ENCODE measurements around the gene KATNAL2.

Gene KATNAL2

DNA sequence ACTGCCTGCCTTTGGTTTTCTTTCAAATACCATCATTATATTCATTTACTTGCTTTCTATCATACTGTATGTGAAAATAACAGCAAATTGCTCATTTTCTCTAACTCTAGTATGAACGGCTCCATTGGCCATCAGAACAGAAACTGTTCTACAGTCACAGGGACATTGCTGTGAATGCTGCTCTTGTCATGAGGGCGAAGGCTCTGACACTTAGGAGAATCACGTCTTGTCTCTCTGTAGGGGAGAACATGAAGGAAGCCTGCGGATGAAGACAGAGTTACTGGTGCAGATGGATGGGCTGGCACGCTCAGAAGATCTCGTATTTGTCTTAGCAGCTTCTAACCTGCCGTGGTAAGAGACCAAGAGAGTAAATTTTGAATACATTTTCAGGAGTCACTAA is 159.7 kb downstream of the KATNAL2 start:
- Histone ChIP-seq H3K36me3 (ENCODE audit: control insufficient read depth in 2 of 2, insufficient read depth in 2 of 2, low read length in 2 of 2) (no peaks in the 10 kb centered on the region), H3K4me3 (ENCODE audit: low read length in 2 of 2) (no peak overlapping the region), H3K9me3 (ENCODE audit: control insufficient read depth in 2 of 2, low read length in 2 of 2) (no peaks in the 10 kb centered on the region), H3K27ac (ENCODE audit: low read length) (no peak overlapping the region), H3K4me1 (ENCODE audit: control insufficient read depth, insufficient read depth, low read length) (no peaks in the 10 kb centered on the region), H3K9ac (ENCODE audit: low read length in 2 of 2) (no peak overlapping the region), H3K27me3 (ENCODE audit: control insufficient read depth in 1 of 2, insufficient read depth in 2 of 2, low read length in 2 of 2) (no peaks in the 10 kb centered on the region)

- no peaks in the 10 kb centered on the region for H3K9me3 ChIP-seq (ENCODE audit: control insufficient read depth in 2 of 2, low read length in 2 of 2)
- no peaks in the 10 kb centered on the region for H3K36me3 ChIP-seq (ENCODE audit: control insufficient read depth in 2 of 2, insufficient read depth in 2 of 2, low read length in 2 of 2)
- no peak overlapping the region for H3K4me3 ChIP-seq (ENCODE audit: low read length in 2 of 2)
- H3K27me3 ChIP-seq (ENCODE audit: control insufficient read depth in 1 of 2, insufficient read depth in 2 of 2, low read length in 2 of 2): no peaks in the 10 kb centered on the region
- H3K9ac ChIP-seq (ENCODE audit: low read length in 2 of 2): no peak overlapping the region
- no peak overlapping the region for H3K27ac ChIP-seq (ENCODE audit: low read length)
- H3K4me1 ChIP-seq (ENCODE audit: control insufficient read depth, insufficient read depth, low read length): no peaks in the 10 kb centered on the region
These were observed 163.5 kb downstream of the KATNAL2 start for GRCh38 chr18:47080872-47081271.

- Histone ChIP-seq H3K4me1 (ENCODE audit: control insufficient read depth, insufficient read depth, low read length) (no peaks in the 10 kb centered on the region), H3K27me3 (ENCODE audit: control insufficient read depth in 1 of 2, insufficient read depth in 2 of 2, low read length in 2 of 2) (no peaks in the 10 kb centered on the region), H3K4me3 (ENCODE audit: low read length in 2 of 2) (no peak overlapping the region), H3K9me3 (ENCODE audit: control insufficient read depth in 2 of 2, low read length in 2 of 2) (no peaks in the 10 kb centered on the region), H3K27ac (ENCODE audit: low read length) (no peak overlapping the region), H3K36me3 (ENCODE audit: control insufficient read depth in 2 of 2, insufficient read depth in 2 of 2, low read length in 2 of 2) (no peaks in the 10 kb centered on the region), H3K9ac (ENCODE audit: low read length in 2 of 2) (no peak overlapping the region)
These were observed 164.2 kb downstream of the KATNAL2 start for GRCh38 chr18:47081578-47081977.

DNA sequence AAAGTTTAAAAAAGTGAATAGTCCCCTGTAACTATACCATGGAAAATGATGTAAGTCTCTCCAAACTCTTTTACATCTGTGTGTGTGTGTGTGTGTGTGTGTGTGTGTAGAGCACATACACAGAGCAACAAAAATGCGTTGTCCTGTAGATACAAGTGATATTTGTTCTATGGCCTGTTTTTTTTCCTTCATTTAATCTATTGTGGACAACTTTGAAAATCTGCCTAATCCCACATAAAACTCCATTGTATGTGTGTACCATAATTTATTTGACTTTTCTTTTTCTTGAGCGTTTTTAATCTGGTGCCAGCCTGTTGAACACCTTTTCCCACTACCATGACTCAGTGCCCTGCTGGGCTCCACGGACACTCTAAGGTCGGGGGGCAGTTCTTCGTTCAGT is 170.3 kb downstream of the KATNAL2 start:
- Histone ChIP-seq H3K27ac (ENCODE audit: low read length) (no peak overlapping the region), H3K4me1 (ENCODE audit: control insufficient read depth, insufficient read depth, low read length) (no peaks in the 10 kb centered on the region), H3K4me3 (ENCODE audit: low read length in 2 of 2) (no peak overlapping the region), H3K36me3 (ENCODE audit: control insufficient read depth in 2 of 2, insufficient read depth in 2 of 2, low read length in 2 of 2) (no peaks in the 10 kb centered on the region), H3K27me3 (ENCODE audit: control insufficient read depth in 1 of 2, insufficient read depth in 2 of 2, low read length in 2 of 2) (no peaks in the 10 kb centered on the region), H3K9me3 (ENCODE audit: control insufficient read depth in 2 of 2, low read length in 2 of 2) (no peaks in the 10 kb centered on the region), H3K9ac (ENCODE audit: low read length in 2 of 2) (no peak overlapping the region)

DNA sequence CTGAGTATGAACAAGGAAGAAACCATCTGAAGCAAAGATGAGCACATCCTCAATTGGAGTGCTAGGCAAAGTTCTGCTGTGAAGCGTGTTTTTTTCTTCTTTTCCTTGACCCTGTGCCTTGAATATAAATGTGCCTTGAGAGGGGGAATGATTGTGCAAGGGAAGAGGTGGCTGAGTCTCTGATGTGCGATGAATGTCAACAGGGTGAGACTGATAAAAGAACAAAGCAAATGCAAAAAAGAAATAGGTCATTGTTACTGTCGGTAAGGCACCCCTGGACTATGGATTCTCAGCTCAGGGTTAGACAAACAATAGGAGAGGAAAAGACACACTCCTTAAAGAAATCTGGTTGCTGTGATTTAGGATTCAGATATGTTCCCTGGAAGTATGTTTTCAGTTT is 178.4 kb downstream of the KATNAL2 start:
- H3K9me3 ChIP-seq (ENCODE audit: control insufficient read depth in 2 of 2, low read length in 2 of 2): no peaks in the 10 kb centered on the region
- peaks cover 2% of the 10 kb centered on the region for H3K4me1 ChIP-seq (ENCODE audit: control insufficient read depth, insufficient read depth, low read length)
- H3K36me3 ChIP-seq (ENCODE audit: control insufficient read depth in 2 of 2, insufficient read depth in 2 of 2, low read length in 2 of 2): peaks cover 0 to 2% of the 10 kb centered on the region in 2 donors
- no peak overlapping the region for H3K9ac ChIP-seq (ENCODE audit: low read length in 2 of 2)
- no peak overlapping the region for H3K4me3 ChIP-seq (ENCODE audit: low read length in 2 of 2)
- no peak overlapping the region for H3K27ac ChIP-seq (ENCODE audit: low read length)
- no peaks in the 10 kb centered on the region for H3K27me3 ChIP-seq (ENCODE audit: control insufficient read depth in 1 of 2, insufficient read depth in 2 of 2, low read length in 2 of 2)

DNA sequence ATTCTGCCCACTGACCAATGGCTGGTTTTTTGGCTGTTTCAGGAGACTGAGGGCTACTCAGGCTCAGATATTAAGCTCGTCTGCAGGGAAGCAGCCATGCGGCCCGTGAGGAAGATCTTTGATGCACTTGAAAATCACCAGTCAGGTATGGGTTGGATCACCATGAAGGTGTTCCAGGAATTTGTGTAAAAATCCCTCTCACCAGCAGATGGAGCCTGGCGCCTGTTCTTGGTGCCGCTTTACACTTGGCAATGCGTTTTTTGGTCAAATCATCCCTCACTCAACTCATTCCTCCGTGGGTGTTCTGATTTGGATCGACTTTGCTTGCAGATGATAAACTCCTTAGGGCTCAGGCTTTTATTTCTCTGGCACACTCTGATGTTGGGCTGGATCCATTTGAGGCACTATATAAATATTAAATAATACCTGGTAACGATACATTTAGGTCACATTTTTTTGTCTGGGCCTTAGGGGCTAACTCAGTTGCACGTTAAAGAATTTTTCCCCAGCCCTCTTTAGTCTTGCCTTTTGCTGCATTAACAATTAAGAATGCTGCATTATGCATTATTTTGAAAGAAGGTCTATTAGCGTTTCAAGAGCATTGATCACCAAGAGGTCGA is 182.9 kb downstream of the KATNAL2 start:
- no peak overlapping the region for H3K27ac ChIP-seq (ENCODE audit: low read length)
- peaks cover 0 to 11% of the 10 kb centered on the region in 2 donors for H3K36me3 ChIP-seq (ENCODE audit: control insufficient read depth in 2 of 2, insufficient read depth in 2 of 2, low read length in 2 of 2)
- peaks cover 2% of the 10 kb centered on the region for H3K4me1 ChIP-seq (ENCODE audit: control insufficient read depth, insufficient read depth, low read length)
- no peaks in the 10 kb centered on the region for H3K9me3 ChIP-seq (ENCODE audit: control insufficient read depth in 2 of 2, low read length in 2 of 2)
- no peak overlapping the region for H3K4me3 ChIP-seq (ENCODE audit: low read length in 2 of 2)
- no peaks in the 10 kb centered on the region for H3K27me3 ChIP-seq (ENCODE audit: control insufficient read depth in 1 of 2, insufficient read depth in 2 of 2, low read length in 2 of 2)
- H3K9ac ChIP-seq (ENCODE audit: low read length in 2 of 2): no peak overlapping the region

DNA sequence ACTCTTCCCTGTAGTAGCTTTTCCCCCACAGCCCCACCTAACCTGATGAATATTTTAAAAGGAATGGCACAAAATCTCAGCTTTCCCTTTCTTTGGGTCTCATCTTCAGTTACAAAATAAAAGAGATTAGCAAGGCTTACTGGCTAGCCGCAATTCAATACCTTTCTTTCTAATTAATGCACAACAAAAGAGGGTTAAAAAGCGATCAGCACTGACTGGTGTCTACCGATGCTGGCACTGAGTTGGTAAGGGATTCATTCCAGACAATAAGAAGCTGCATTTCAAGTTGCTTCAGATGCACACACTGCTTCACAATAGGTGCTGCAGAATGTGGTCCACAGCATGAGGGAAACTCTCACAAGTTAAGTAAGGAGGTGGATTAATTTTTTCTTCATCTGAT is 191.0 kb downstream of the KATNAL2 start:
- H3K9ac ChIP-seq (ENCODE audit: low read length in 2 of 2): no peak overlapping the region
- H3K4me3 ChIP-seq (ENCODE audit: low read length in 2 of 2): no peak overlapping the region
- H3K4me1 ChIP-seq (ENCODE audit: control insufficient read depth, insufficient read depth, low read length): no peaks in the 10 kb centered on the region
- no peak overlapping the region for H3K27ac ChIP-seq (ENCODE audit: low read length)
- no peaks in the 10 kb centered on the region for H3K9me3 ChIP-seq (ENCODE audit: control insufficient read depth in 2 of 2, low read length in 2 of 2)
- no peaks in the 10 kb centered on the region for H3K27me3 ChIP-seq (ENCODE audit: control insufficient read depth in 1 of 2, insufficient read depth in 2 of 2, low read length in 2 of 2)
- peaks cover 28 to 43% of the 10 kb centered on the region in 2 donors for H3K36me3 ChIP-seq (ENCODE audit: control insufficient read depth in 2 of 2, insufficient read depth in 2 of 2, low read length in 2 of 2)

GRCh38 chr18:47108998-47109405 is 191.6 kb downstream of the KATNAL2 start:
- no peaks in the 10 kb centered on the region for H3K4me1 ChIP-seq (ENCODE audit: control insufficient read depth, insufficient read depth, low read length)
- no peaks in the 10 kb centered on the region for H3K9me3 ChIP-seq (ENCODE audit: control insufficient read depth in 2 of 2, low read length in 2 of 2)
- H3K9ac ChIP-seq (ENCODE audit: low read length in 2 of 2): no peak overlapping the region
- no peak overlapping the region for H3K27ac ChIP-seq (ENCODE audit: low read length)
- no peaks in the 10 kb centered on the region for H3K27me3 ChIP-seq (ENCODE audit: control insufficient read depth in 1 of 2, insufficient read depth in 2 of 2, low read length in 2 of 2)
- peaks cover 31 to 45% of the 10 kb centered on the region in 2 donors for H3K36me3 ChIP-seq (ENCODE audit: control insufficient read depth in 2 of 2, insufficient read depth in 2 of 2, low read length in 2 of 2)
- no peak overlapping the region for H3K4me3 ChIP-seq (ENCODE audit: low read length in 2 of 2)

DNA sequence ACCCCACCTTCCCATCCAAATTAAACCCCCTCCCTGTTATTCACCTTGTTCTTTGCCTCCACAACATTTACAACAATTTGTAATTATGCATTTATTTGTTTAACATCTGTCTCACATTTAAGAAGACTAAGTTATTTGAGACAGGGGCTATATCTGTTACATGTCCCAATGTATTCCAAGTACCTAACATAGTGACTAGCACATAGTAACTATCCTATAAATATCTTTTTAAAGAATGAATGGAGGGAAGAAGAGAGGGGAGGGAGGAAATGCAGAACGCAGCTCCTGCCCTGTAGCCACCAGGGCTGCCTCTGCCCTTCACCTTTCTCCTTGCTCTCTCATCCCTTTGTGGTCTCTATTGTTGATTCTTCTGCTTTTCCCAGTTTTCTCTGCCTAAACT is 192.3 kb downstream of the KATNAL2 start:
- H3K4me1 ChIP-seq (ENCODE audit: control insufficient read depth, insufficient read depth, low read length): no peaks in the 10 kb centered on the region

DNA sequence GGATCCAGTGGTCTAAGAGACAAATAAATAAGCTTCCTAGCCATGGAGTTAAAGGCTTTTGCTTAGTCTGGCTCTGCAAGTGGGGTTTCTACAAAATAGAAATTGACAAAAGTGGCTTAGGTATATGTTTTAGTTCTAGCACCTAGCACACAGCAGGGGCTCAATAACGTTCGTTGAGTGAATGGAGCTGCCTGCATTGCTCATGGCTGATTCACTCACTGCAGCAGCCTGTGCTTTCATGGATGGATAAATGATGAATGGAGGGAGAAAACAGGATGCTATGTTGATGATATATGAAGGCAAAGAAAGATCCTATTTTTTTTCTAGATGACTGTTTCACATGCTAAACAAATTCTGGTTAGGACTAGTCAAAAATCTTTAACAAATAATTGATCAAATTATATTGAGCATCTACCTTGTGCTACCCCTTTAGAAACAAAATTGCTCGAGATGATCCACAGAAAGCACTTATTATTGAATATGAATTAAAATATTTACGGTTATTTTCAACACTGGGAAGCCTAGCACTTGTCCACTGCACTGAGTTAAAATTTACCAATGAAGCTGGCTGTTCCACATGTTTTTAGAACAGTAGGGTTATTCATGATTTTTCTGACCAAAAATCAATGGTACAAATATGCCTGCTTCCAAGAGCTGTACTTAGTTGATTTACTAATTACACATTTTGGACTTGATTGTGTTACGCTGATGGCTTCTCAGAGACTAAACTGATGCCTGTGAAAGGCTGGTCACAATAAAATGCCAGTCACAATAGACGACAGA is 193.3 kb downstream of the KATNAL2 start:
- peaks cover 36 to 40% of the 10 kb centered on the region in 2 donors for H3K36me3 ChIP-seq (ENCODE audit: control insufficient read depth in 2 of 2, insufficient read depth in 2 of 2, low read length in 2 of 2)
- no peak overlapping the region for H3K27ac ChIP-seq (ENCODE audit: low read length)
- H3K9me3 ChIP-seq (ENCODE audit: control insufficient read depth in 2 of 2, low read length in 2 of 2): no peaks in the 10 kb centered on the region
- H3K4me1 ChIP-seq (ENCODE audit: control insufficient read depth, insufficient read depth, low read length): no peaks in the 10 kb centered on the region
- no peaks in the 10 kb centered on the region for H3K27me3 ChIP-seq (ENCODE audit: control insufficient read depth in 1 of 2, insufficient read depth in 2 of 2, low read length in 2 of 2)
- no peak overlapping the region for H3K9ac ChIP-seq (ENCODE audit: low read length in 2 of 2)
- H3K4me3 ChIP-seq (ENCODE audit: low read length in 2 of 2): no peak overlapping the region

More for the DNA sequence above, 192.3 kb downstream of the KATNAL2 start:
- H3K9me3 ChIP-seq (ENCODE audit: control insufficient read depth in 2 of 2, low read length in 2 of 2): no peaks in the 10 kb centered on the region
- no peak overlapping the region for H3K9ac ChIP-seq (ENCODE audit: low read length in 2 of 2)
- H3K36me3 ChIP-seq (ENCODE audit: control insufficient read depth in 2 of 2, insufficient read depth in 2 of 2, low read length in 2 of 2): peaks cover 31 to 45% of the 10 kb centered on the region in 2 donors
- H3K27ac ChIP-seq (ENCODE audit: low read length): no peak overlapping the region
- H3K27me3 ChIP-seq (ENCODE audit: control insufficient read depth in 1 of 2, insufficient read depth in 2 of 2, low read length in 2 of 2): no peaks in the 10 kb centered on the region
- no peak overlapping the region for H3K4me3 ChIP-seq (ENCODE audit: low read length in 2 of 2)
